Upper lobe of left lung (tissue), 6 donors: ENCODE results near the gene NBEAL1. TPM values are rescaled to one million over a fixed set of nuclear protein-coding genes. Genes with fewer than 3 reads are reported as not detected.

ENCODE experiments used
- ATAC-seq, 2 donors: fragments of 200-7000 bp; cut with Tn5 transposase; one replicate each; pipeline ENCODE4 v1.9.1; 2022; ENCODE audit warnings: mild to moderate bottlenecking in 2 of 2, moderate library complexity in 2 of 2; ENCODE audit not compliant: low FRiP score in 2 of 2
- DNase-seq, 2 donors: peaks; one replicate each; pipeline ENCODE4 v3.0.0-alpha.2; 2019 to 2020
- H3K27ac ChIP-seq, 4 donors: fragments of 200-600 bp; sonication (generic); one replicate each; pipeline ENCODE4 v1.5.1; 2016 to 2019
- H3K27me3 ChIP-seq, 4 donors: fragments of 200-600 bp; sonication (generic); one replicate each; pipeline ENCODE4 v1.5.1; 2017 to 2019
- H3K36me3 ChIP-seq, 4 donors: fragments of 200-600 bp; sonication (generic); one replicate each; pipeline ENCODE4 v1.5.1; 2016 to 2019
- H3K4me1 ChIP-seq, 4 donors: fragments of 200-600 bp; sonication (generic); one replicate each; pipeline ENCODE4 v1.5.1; 2018 to 2019
- H3K4me3 ChIP-seq, 4 donors: fragments of 200-600 bp; sonication (generic); one replicate each; pipeline ENCODE4 v1.5.1; 2017 to 2019; ENCODE audit warnings: mild to moderate bottlenecking in 2 of 4, moderate library complexity in 1 of 4
- H3K9me3 ChIP-seq, 4 donors: fragments of 200-600 bp; sonication (generic); one replicate each; pipeline ENCODE4 v1.5.1; 2018 to 2019
- EP300 ChIP-seq, 4 donors: sonication (generic); formaldehyde crosslinking; IDR thresholded peaks; one replicate each; pipeline ENCODE4 v1.5.1; 2017; ENCODE audit warnings: antibody characterized with exemption in 4 of 4, control low read depth in 2 of 4
- POLR2A ChIP-seq, 4 donors: fragments of 450-650 bp; IDR thresholded peaks; one replicate each; pipeline ENCODE4 v1.5.1; 2016 to 2017; ENCODE audit warnings: antibody characterized with exemption in 4 of 4, mild to moderate bottlenecking in 2 of 4
- POLR2AphosphoS5 ChIP-seq, 2 donors: sonication (generic); formaldehyde crosslinking; IDR thresholded peaks; one replicate each; pipeline ENCODE4 v1.5.1; 2017; ENCODE audit warnings: antibody characterized with exemption in 2 of 2
- WGBS, 2 donors: methylation state at CpG; one replicate each; pipeline ENCODE4 v1.1.5; 2017 to 2018; 5-methylcytosine and 5-hydroxymethylcytosine counted together
- total RNA-seq, 6 donors: library from RNA; depleted of rRNA in 4 of 6; stranded (reverse); fragments of >200 nt in 4 of 6; gene quantifications; one replicate each; pipeline versions ENCODE4 v1.1.0 to v1.2.1, GENCODE V29; 2016 to 2021
- TF ChIP-seq, protein P1 (sequence below), 6 experiments: fragments of 450-650 bp in 4 of 6; fragments of 200-600 bp in 2 of 6; sonication (generic) in 2 of 6; IDR thresholded peaks; one replicate each; pipeline ENCODE4 v1.5.1; 2016 to 2019; ENCODE audit warnings: antibody characterized with exemption in 6 of 6
- donor health status: DM: no; HTN: no; CAD: no; lungs with moderate emphysema.
- donor health status: DM: no; HTN: yes; CAD: no; lungs with severe emphysema.

Gene NBEAL1
- total RNA-seq, 6 donors from 2014 or later, result 37.0 to 92.2 (median 64.9) TPM

DNA sequence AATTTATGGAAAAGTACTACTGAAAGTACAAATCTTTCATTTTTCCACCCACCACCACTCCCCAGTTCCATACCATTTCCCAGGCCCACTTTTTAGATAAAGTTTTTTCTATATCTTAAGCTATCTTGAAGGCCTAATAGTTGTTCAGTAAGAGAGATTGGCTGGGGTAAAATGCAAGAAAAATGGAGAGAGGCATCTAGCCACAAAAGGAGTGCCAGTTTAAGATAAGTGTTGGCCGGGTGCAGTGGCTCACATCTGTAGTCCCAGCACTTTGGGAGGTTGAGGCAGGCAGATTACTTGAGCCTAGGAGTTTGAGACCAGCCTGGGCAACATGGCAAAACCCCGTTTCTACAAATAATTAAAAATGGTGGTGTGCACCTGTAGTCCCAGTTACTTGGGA lies 28.6 kb downstream of the NBEAL1 start:
- WGBS, 2 donors, result 94 to 97% methylated on average over 2 of the region's 2 CpGs
- no peaks in the 10 kb centered on the region for H3K27me3 ChIP-seq
- no peaks in the 10 kb centered on the region for H3K9me3 ChIP-seq
- H3K4me1 ChIP-seq, result peaks cover 0 to 3% (median 0%) of the 10 kb centered on the region in 4 donors
- no peak for DNase-seq
- TF ChIP-seq, protein P1, sequence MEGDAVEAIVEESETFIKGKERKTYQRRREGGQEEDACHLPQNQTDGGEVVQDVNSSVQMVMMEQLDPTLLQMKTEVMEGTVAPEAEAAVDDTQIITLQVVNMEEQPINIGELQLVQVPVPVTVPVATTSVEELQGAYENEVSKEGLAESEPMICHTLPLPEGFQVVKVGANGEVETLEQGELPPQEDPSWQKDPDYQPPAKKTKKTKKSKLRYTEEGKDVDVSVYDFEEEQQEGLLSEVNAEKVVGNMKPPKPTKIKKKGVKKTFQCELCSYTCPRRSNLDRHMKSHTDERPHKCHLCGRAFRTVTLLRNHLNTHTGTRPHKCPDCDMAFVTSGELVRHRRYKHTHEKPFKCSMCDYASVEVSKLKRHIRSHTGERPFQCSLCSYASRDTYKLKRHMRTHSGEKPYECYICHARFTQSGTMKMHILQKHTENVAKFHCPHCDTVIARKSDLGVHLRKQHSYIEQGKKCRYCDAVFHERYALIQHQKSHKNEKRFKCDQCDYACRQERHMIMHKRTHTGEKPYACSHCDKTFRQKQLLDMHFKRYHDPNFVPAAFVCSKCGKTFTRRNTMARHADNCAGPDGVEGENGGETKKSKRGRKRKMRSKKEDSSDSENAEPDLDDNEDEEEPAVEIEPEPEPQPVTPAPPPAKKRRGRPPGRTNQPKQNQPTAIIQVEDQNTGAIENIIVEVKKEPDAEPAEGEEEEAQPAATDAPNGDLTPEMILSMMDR (IDR thresholded peaks at IDR 0.05), result no peak
- TF ChIP-seq POLR2AphosphoS5 (IDR thresholded peaks at IDR 0.05) (no peak), POLR2A (IDR thresholded peaks at IDR 0.05) (no peak), EP300 (IDR thresholded peaks at IDR 0.05) (no peak)
- no peak for ATAC-seq
- peaks cover 0 to 32% (median 13%) of the 10 kb centered on the region in 4 donors for H3K36me3 ChIP-seq
- no peak overlapping the region for H3K27ac ChIP-seq
- H3K4me3 ChIP-seq, result no peak overlapping the region

GRCh38 chr2:203045867-203046266 lies 31.2 kb downstream of the NBEAL1 start:
- no peak overlapping the region for H3K27ac ChIP-seq
- H3K27me3 ChIP-seq, result no peaks in the 10 kb centered on the region
- ATAC-seq (no peak), DNase-seq (no peak)
- WGBS, 2 donors, result 100% methylated on average over 1 of the region's 1 CpG
- H3K4me1 ChIP-seq, result no peaks in the 10 kb centered on the region
- TF ChIP-seq, protein P1 (IDR thresholded peaks at IDR 0.05), result no peak
- no peak for TF ChIP-seq EP300 (IDR thresholded peaks at IDR 0.05)
- no peak for TF ChIP-seq POLR2AphosphoS5 (IDR thresholded peaks at IDR 0.05)
- TF ChIP-seq POLR2A (IDR thresholded peaks at IDR 0.05), result no peak
- H3K9me3 ChIP-seq, result no peaks in the 10 kb centered on the region
- H3K36me3 ChIP-seq, result peaks cover 0 to 52% (median 14%) of the 10 kb centered on the region in 4 donors
- no peak overlapping the region for H3K4me3 ChIP-seq

DNA sequence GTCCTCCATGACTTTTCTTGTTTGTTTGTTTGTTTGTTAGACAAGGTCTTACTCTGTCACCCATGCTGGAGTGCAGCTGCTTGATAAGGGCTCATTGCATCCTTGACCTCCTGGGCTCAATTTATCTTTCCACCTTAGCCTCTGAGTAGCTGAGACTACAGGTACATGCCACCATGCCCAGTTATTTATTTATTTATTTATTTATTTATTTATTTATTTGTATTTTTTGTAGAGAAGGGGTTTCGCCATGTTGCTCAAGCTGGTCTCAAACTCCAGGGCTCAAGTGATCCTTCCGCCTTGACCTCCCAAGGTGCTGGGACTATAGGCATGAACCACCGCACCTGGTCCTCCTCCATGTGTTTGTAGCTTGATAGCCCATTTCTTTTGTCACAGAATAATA lies 37.9 kb downstream of the NBEAL1 start:
- no peaks in the 10 kb centered on the region for H3K27me3 ChIP-seq
- H3K4me1 ChIP-seq, result no peaks in the 10 kb centered on the region
- no peaks in the 10 kb centered on the region for H3K9me3 ChIP-seq
- ATAC-seq (no peak), DNase-seq (no peak)
- TF ChIP-seq POLR2A (IDR thresholded peaks at IDR 0.05), result no peak
- TF ChIP-seq, protein P1 (IDR thresholded peaks at IDR 0.05), result no peak
- H3K27ac ChIP-seq, result no peak overlapping the region
- no peak overlapping the region for H3K4me3 ChIP-seq
- 94 to 99% methylated on average over 3 of the region's 3 CpGs for whole genome bisulfite sequencing, 2 donors
- H3K36me3 ChIP-seq, result peaks cover 3 to 69% (median 7%) of the 10 kb centered on the region in 4 donors

DNA sequence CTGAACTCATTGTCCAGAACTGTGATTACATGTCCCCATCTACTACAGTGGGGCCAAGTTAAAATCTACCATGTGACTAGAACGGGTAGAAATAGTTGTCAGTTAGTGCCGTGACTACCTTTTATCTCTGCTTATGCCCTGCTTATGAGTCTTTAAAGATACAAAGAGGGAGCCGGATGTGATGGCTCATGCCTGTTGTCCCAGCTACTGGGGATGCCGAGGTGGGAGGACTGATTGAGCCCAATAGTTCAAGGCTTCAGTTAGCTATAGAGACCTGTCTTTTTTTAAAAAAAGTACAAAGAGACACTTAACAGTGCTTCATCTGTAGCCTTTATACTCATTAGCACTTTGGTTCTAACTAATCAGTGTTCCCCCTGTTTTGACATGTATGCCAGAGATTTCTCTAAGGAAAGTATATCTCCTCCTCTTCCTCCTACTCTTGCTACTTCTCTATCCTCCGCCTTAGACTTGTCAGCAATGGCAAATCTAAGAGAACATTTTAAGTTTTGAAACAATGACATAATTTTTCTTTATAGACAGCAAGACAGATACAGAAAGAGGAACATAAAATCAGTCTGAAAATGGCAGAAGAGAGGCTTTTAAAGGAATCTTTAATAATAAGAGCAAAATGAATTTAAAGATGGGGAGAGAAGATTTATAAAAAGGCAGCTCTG lies 45.0 kb downstream of the NBEAL1 start:
- ATAC-seq (no peak), DNase-seq (no peak)
- Histone ChIP-seq H3K4me3 (no peak overlapping the region), H3K4me1 (no peaks in the 10 kb centered on the region), H3K9me3 (no peaks in the 10 kb centered on the region), H3K27ac (no peak overlapping the region), H3K27me3 (no peaks in the 10 kb centered on the region), H3K36me3 (peaks cover 12 to 73% (median 34%) of the 10 kb centered on the region in 4 donors)
- TF ChIP-seq, protein P1 (IDR thresholded peaks at IDR 0.05), result no peak
- TF ChIP-seq POLR2AphosphoS5 (IDR thresholded peaks at IDR 0.05), result no peak
- TF ChIP-seq POLR2A (IDR thresholded peaks at IDR 0.05), result no peak
- TF ChIP-seq EP300 (IDR thresholded peaks at IDR 0.05), result no peak
- 89 to 93% methylated on average over 5 of the region's 5 CpGs for WGBS, 2 donors

DNA sequence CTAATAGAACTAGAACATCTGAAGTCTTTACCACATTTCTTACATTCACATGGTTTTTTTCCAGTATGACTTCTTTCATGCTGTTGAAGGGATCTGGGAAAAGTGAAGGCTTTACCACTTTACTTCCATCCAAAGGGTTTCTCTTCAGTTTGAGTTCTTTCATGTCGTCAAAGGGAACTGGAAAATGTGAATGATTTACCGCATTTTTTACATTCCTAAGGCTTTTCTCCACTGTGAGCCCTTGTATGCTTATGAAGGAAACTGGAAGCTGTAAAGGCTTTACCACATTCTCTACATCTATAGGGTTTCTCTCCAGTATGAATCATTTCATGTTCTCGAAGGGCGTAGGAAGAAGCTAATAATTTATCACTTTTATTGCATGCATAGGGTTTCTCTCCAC lies 46.7 kb downstream of the NBEAL1 start:
- Histone ChIP-seq H3K9me3 (no peaks in the 10 kb centered on the region), H3K4me1 (no peaks in the 10 kb centered on the region), H3K27ac (no peak overlapping the region), H3K4me3 (no peak overlapping the region), H3K36me3 (peaks cover 12 to 76% (median 35%) of the 10 kb centered on the region in 4 donors), H3K27me3 (no peaks in the 10 kb centered on the region)
- ATAC-seq (no peak), DNase-seq (no peak)
- 66 to 85% methylated on average over 4 of the region's 4 CpGs for WGBS, 2 donors
- TF ChIP-seq EP300 (IDR thresholded peaks at IDR 0.05), result no peak
- no peak for TF ChIP-seq POLR2A (IDR thresholded peaks at IDR 0.05)
- TF ChIP-seq, protein P1 (IDR thresholded peaks at IDR 0.05), result no peak
- no peak for TF ChIP-seq POLR2AphosphoS5 (IDR thresholded peaks at IDR 0.05)
